Calu3 (cell line): ENCODE measurements around the gene STMN3. TPM values are rescaled to one million over a fixed set of nuclear protein-coding genes. Genes with fewer than 3 reads are reported as not detected.
"Not testable (repeated sequence)": the region's sequence is repeated elsewhere in the genome, so short reads cannot be mapped to it uniquely, and the experiment has no call there.

Source experiments
- BruUV-seq: library from RNA; stranded (reverse); fragments of 400-500 nt; replicated peaks from 2 replicates; lab custom pipeline; 2021; lab: Mats Ljungman, UMichigan
- CTCF ChIA-PET: fragments of 300-600 bp; sonication (Branson Sonifier 250); formaldehyde crosslinking; loops from one replicate; lab custom pipeline; 2022; ENCODE audit warnings: antibody characterized with exemption; lab: Charles Lee
- DNase-seq: peaks from one replicate; pipeline ENCODE4 v3.0.0; 2022
- H3K27ac Mint-ChIP-seq: one replicate; pipeline ENCODE4 v1.8.0; 2022; ENCODE audit warnings: mixed read lengths; ENCODE audit not compliant: unreplicated experiment
- H3K27me3 Mint-ChIP-seq: one replicate; pipeline ENCODE4 v1.8.0; 2022; ENCODE audit warnings: mixed read lengths; ENCODE audit not compliant: unreplicated experiment
- H3K36me3 Mint-ChIP-seq: one replicate; pipeline ENCODE4 v1.8.0; 2022; ENCODE audit warnings: mild to moderate bottlenecking, moderate library complexity, mixed read lengths; ENCODE audit not compliant: insufficient read depth, unreplicated experiment
- H3K4me1 Mint-ChIP-seq: one replicate; pipeline ENCODE4 v1.8.0; 2022; ENCODE audit warnings: mild to moderate bottlenecking, low read depth, mixed read lengths; ENCODE audit not compliant: unreplicated experiment
- H3K4me3 Mint-ChIP-seq: one replicate; pipeline ENCODE4 v1.8.0; 2022; ENCODE audit warnings: mild to moderate bottlenecking, low read depth, moderate library complexity, mixed read lengths; ENCODE audit not compliant: unreplicated experiment
- H3K9me3 Mint-ChIP-seq: one replicate; pipeline ENCODE4 v1.8.0; 2022; ENCODE audit warnings: low read depth, mixed read lengths; ENCODE audit not compliant: unreplicated experiment
- CTCF ChIP-seq: fragments of 200-600 bp; IDR thresholded peaks from one replicate; pipeline ENCODE4 v1.8.0; 2022; ENCODE audit warnings: antibody characterized with exemption; ENCODE audit not compliant: unreplicated experiment
- intact Hi-C: fragments of 100-400 bp; cut with micrococcal nuclease; formaldehyde crosslinking; loops from one replicate; pipeline ENCODE4 v1.10.0; 2022; ENCODE audit not compliant: unreplicated experiment
- total RNA-seq: library from RNA; stranded (reverse); gene quantifications from 2 replicates; pipeline ENCODE4 v1.2.3, GENCODE V29; 2022

STMN3 gene
- total RNA-seq, 1 experiment from 2014 or later = 2.3 TPM

GRCh38 chr20:63673951-63674350 lies 20.7 kb upstream of the STMN3 start:
- CTCF ChIA-PET = no interaction called here
- H3K27ac Mint-ChIP-seq = no peak overlapping the region
- no peaks in the 10 kb centered on the region for H3K27me3 Mint-ChIP-seq
- no peak for TF ChIP-seq CTCF
- no peaks in the 10 kb centered on the region for H3K4me1 Mint-ChIP-seq
- no peak for DNase-seq
- no TSS peak for BruUV-seq
- H3K4me3 Mint-ChIP-seq = no peak overlapping the region
- peaks cover 49% of the 10 kb centered on the region for H3K36me3 Mint-ChIP-seq
- intact Hi-C loops = no loop called here
- H3K9me3 Mint-ChIP-seq = no peaks in the 10 kb centered on the region

- Mint-ChIP-seq H3K4me3 (no peak overlapping the region), H3K4me1 (no peaks in the 10 kb centered on the region), H3K27me3 (no peaks in the 10 kb centered on the region), H3K9me3 (peaks cover 2% of the 10 kb centered on the region), H3K27ac (no peak overlapping the region), H3K36me3 (peaks cover 42% of the 10 kb centered on the region)
- CTCF ChIA-PET = interaction anchor here (1.3 kb wide), 1 partner anchor 10 kb away, joined by 5 read pairs; no protein-coding TSS in a partner anchor
- DNase-seq = no peak
- no TSS peak for BruUV-seq
- no peak for TF ChIP-seq CTCF
- intact Hi-C loops = no loop called here
Observed at GRCh38 chr20:63672666-63673065, 19.4 kb upstream of the STMN3 start.

- CTCF ChIA-PET = interaction anchor here (1.3 kb wide), 1 partner anchor 11 kb away, joined by 5 read pairs; no protein-coding TSS in a partner anchor
- H3K4me1 Mint-ChIP-seq, H3K9me3 Mint-ChIP-seq, DNase-seq, BruUV-seq, H3K27ac Mint-ChIP-seq, H3K27me3 Mint-ChIP-seq, H3K4me3 Mint-ChIP-seq, intact Hi-C loops: not testable (repeated sequence)
- peaks cover 43% of the 10 kb centered on the region for H3K36me3 Mint-ChIP-seq
Observed at GRCh38 chr20:63671695-63672094, 18.5 kb upstream of the STMN3 start.

- Mint-ChIP-seq H3K4me1 (no peaks in the 10 kb centered on the region), H3K4me3 (no peak overlapping the region), H3K27me3 (no peaks in the 10 kb centered on the region), H3K27ac (no peak overlapping the region), H3K9me3 (peaks cover 2% of the 10 kb centered on the region), H3K36me3 (peaks cover 26% of the 10 kb centered on the region)
- DNase-seq = no peak
- no peak for TF ChIP-seq CTCF
- intact Hi-C loops = no loop called here
- BruUV-seq = no TSS peak
- CTCF ChIA-PET = interaction anchor here (0.6 kb wide), 1 partner anchor 19 kb away, joined by 3 read pairs; no protein-coding TSS in a partner anchor
Observed at GRCh38 chr20:63668351-63668750, 15.1 kb upstream of the STMN3 start.

- Mint-ChIP-seq H3K9me3 (peaks cover 2% of the 10 kb centered on the region), H3K27me3 (no peaks in the 10 kb centered on the region), H3K4me1 (no peaks in the 10 kb centered on the region), H3K36me3 (peaks cover 30% of the 10 kb centered on the region), H3K4me3 (no peak overlapping the region), H3K27ac (no peak overlapping the region)
- CTCF ChIA-PET = no interaction called here
- intact Hi-C loops = no loop called here
- no TSS peak for BruUV-seq
- DNase-seq = no peak
- no peak for TF ChIP-seq CTCF
Observed at GRCh38 chr20:63667858-63668257, 14.6 kb upstream of the STMN3 start.
